H1 (cell line): Measurements from ENCODE around the gene DOK7.

Experiments used
- CTCF ChIP-seq, 3 experiments: IDR thresholded peaks; 1 replicate in 2 of 3; 2 replicates in 1 of 3; pipeline versions ENCODE4 v1.5.1 to v1.6.1; 2011; ENCODE audit warnings: low read length in 3 of 3, mild to moderate bottlenecking in 3 of 3, inconsistent platforms in 2 of 3, low read depth in 1 of 3, moderate library complexity in 1 of 3; ENCODE audit not compliant: insufficient read depth in 1 of 3; ENCODE audit errors: control extremely low read depth in 1 of 3
- POLR2AphosphoS5 ChIP-seq: IDR thresholded peaks from 2 replicates; pipeline ENCODE4 v1.6.1; 2011; ENCODE audit warnings: low read depth, low read length
- YY1 ChIP-seq: IDR thresholded peaks from 2 replicates; pipeline ENCODE4 v1.6.1; 2011; ENCODE audit warnings: low read depth, mild to moderate bottlenecking, low read length

- TF ChIP-seq POLR2AphosphoS5 (no peak), CTCF (IDR thresholded peaks at IDR 0.05; ENCODE audit: control extremely low read depth in 1 of 3, insufficient read depth in 1 of 3, low read depth in 1 of 3, low read length in 3 of 3) (no peak), YY1 (no peak)
Observed at GRCh38 chr4:3530663-3531254, 67.7 kb downstream of the DOK7 start.
